Lower lobe of right lung (tissue), 2 donors: ENCODE results near the gene PLXNA3. TPM values are rescaled to one million over a fixed set of nuclear protein-coding genes. Genes with fewer than 3 reads are reported as not detected.
A peak's percentile ranks its signal among the peaks of the same experiment; 100 is the strongest.

Experiments used
- ATAC-seq, 2 donors: fragments of 200-7000 bp; cut with Tn5 transposase; one replicate each; pipeline ENCODE4 v1.9.1; 2020 to 2022; ENCODE audit warnings: mild to moderate bottlenecking in 2 of 2, moderate library complexity in 2 of 2
- DNase-seq: peaks from one replicate; pipeline ENCODE4 v3.0.0-alpha.2; 2020
- H3K27ac ChIP-seq: fragments of 200-600 bp; one replicate; pipeline ENCODE4 v1.8.0; 2022
- H3K27me3 ChIP-seq: fragments of 200-600 bp; one replicate; pipeline ENCODE4 v1.8.0; 2022; ENCODE audit warnings: low read depth
- H3K36me3 ChIP-seq: fragments of 200-600 bp; one replicate; pipeline ENCODE4 v1.8.0; 2022; ENCODE audit warnings: mild to moderate bottlenecking
- H3K4me1 ChIP-seq: fragments of 200-600 bp; one replicate; pipeline ENCODE4 v1.8.0; 2022
- H3K4me3 ChIP-seq: fragments of 200-600 bp; one replicate; pipeline ENCODE4 v1.8.0; 2022; ENCODE audit warnings: mild to moderate bottlenecking
- H3K9me3 ChIP-seq: fragments of 200-600 bp; one replicate; pipeline ENCODE4 v1.8.0; 2022
- intact Hi-C: fragments of 100-400 bp; cut with DNase I; formaldehyde crosslinking; loops from one replicate; pipeline ENCODE4 v1.11.0; 2022
- total RNA-seq: library from RNA; stranded (reverse); fragmentation: NEBNext Ultra II Directional; extraction: Animal tissue kit (Norgen Biotek cat#: 25700); gene quantifications from one replicate; pipeline ENCODE4 v1.2.1, GENCODE V29; 2021
- TF ChIP-seq, protein P1 (sequence below): fragments of 200-600 bp; IDR thresholded peaks from one replicate; pipeline ENCODE4 v1.8.0; 2022; ENCODE audit warnings: antibody characterized with exemption, mild to moderate bottlenecking
- donor health status: DM: no; HTN: yes; CAD: no; lungs with severe emphysema.

PLXNA3 gene
- total RNA-seq, 1 donor from 2014 or later = 49.0 TPM

DNA sequence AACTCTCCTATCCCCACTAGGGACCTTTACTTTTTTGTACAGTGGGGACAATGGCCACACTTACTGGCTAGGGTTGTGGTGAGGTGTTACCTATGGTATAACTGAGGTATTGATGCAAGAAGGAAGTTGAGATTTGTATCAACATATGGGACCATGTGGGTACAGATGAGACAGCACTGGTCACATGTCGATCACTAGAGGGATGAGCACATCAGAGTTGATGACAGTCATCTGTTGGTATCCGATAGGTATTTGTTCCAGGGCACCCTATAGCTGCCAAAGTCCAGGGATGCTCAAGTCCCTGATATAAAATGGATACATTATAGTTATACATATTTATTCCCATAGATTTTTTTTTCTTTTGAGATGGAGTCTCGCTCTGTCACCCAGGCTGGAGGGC lies 44.9 kb downstream of the PLXNA3 start:
- intact Hi-C loops = no loop called here
- no peaks in the 10 kb centered on the region for H3K9me3 ChIP-seq

DNA sequence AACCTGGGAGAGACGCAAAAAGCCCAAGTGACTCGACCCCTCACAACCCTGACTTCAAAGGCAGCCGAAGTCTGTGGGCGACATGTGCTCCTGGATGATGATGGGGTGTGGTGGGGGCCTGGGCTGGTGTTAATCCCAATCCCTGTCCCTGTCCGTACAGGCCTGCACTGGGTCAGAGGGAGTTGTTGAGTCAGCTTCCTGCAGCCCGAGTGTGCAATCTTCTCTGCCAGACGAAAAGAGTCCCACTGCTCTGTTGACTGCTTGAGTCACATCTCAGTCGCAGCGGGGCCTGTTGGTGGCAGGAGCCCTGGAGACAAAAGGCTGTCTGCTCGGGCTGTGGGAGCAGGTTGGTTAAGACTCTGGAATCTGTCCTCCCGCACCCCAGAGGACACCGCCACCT lies 47.7 kb downstream of the PLXNA3 start:
- Histone ChIP-seq H3K27ac (no peak overlapping the region), H3K27me3 (no peaks in the 10 kb centered on the region), H3K4me1 (no peaks in the 10 kb centered on the region), H3K4me3 (no peak overlapping the region), H3K9me3 (no peaks in the 10 kb centered on the region), H3K36me3 (peaks cover 17% of the 10 kb centered on the region)
- TF ChIP-seq, protein P1, sequence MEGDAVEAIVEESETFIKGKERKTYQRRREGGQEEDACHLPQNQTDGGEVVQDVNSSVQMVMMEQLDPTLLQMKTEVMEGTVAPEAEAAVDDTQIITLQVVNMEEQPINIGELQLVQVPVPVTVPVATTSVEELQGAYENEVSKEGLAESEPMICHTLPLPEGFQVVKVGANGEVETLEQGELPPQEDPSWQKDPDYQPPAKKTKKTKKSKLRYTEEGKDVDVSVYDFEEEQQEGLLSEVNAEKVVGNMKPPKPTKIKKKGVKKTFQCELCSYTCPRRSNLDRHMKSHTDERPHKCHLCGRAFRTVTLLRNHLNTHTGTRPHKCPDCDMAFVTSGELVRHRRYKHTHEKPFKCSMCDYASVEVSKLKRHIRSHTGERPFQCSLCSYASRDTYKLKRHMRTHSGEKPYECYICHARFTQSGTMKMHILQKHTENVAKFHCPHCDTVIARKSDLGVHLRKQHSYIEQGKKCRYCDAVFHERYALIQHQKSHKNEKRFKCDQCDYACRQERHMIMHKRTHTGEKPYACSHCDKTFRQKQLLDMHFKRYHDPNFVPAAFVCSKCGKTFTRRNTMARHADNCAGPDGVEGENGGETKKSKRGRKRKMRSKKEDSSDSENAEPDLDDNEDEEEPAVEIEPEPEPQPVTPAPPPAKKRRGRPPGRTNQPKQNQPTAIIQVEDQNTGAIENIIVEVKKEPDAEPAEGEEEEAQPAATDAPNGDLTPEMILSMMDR = no peak
- no peak for DNase-seq
- intact Hi-C loops = no loop called here
- peak in 1 of 2 donors; percentile 30 for ATAC-seq

More for the DNA sequence above, 44.9 kb downstream of the PLXNA3 start:
- H3K27me3 ChIP-seq = no peaks in the 10 kb centered on the region
- TF ChIP-seq, protein P1 = no peak
- no peak overlapping the region for H3K27ac ChIP-seq
- ATAC-seq (no peak), DNase-seq (no peak)
- H3K36me3 ChIP-seq = peaks cover 17% of the 10 kb centered on the region
- H3K4me3 ChIP-seq = no peak overlapping the region
- no peaks in the 10 kb centered on the region for H3K4me1 ChIP-seq

DNA sequence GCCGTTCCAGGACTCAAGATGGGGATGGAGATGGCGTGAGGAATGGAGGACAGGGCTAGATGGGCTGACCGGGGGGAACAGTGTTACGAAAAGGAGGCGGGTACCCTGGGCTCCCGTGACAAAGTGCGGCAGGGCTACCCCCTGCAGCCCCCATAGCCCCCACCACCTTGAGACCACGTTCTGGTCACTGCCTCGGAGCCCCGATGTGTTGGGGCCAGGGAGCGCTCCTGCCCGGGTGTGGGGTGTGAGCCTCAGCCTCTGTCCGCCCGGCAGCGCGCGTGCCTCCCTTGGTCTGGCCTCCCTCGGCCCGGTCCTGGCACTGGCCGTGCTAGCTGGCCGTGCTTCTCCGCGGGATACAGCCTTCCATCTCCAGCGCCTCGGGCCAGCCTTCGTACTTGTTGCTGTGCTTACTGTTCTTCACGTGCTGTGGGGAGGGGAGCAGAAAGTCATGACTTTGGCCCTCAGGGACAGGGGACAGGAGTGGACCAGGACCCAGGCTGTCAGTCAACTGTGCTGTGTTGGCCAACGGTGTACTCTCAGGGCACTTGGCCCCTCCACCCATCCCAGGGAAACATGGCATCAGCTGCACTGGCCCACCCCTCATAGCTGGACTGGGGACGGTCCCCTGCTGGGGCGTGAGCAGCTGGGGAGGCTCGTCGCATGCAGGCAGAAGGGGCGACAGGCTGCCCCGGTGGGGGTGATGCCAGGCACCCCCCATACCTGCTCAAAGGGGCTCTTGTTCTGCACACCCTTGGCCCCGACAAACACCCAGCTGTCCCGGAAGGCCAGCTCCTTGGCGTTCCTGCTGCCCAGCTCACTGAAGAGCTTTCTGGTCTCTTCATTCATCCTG lies 48.6 kb downstream of the PLXNA3 start:
- ATAC-seq = peak in 1 of 2 donors; percentile 9
- H3K9me3 ChIP-seq = no peaks in the 10 kb centered on the region

DNA sequence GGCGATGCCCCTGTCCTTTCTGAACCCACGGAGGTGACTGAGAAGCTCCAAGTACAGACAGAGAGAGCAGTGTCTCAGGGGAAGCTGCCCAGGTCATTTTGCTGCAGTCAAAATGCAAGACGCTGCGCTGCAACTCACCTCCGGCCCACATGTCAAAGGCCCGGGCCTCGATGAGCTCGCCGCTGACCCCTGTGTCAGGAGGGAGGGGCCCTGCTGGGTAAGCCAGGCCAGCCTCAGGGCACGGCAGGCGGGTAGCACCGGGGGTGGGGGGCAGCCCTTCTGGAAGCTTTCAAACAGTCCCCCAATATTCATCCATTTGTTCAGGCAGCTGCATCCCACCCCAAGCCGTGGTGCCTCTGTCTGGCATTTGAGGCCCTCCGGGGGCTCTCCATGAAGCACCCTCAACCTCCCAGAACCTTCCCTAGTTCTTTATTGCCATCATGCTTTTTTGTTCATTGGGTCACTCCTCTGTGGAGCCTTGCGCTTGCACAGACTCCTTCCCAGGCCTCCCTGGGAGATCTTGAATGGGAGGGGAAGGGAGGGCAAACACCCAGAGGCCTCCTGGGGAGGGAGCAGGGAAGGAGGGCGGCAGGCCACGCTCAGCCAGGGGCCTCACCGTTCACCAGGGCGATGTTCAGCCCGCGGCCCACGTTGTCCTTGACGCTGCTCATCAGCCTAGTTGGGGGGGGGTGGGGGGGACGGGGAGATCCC lies 49.7 kb downstream of the PLXNA3 start:
- no peak for DNase-seq
- no peaks in the 10 kb centered on the region for H3K4me1 ChIP-seq
- intact Hi-C loops = no loop called here
- H3K4me3 ChIP-seq = no peak overlapping the region
- H3K27me3 ChIP-seq = no peaks in the 10 kb centered on the region
- H3K9me3 ChIP-seq = no peaks in the 10 kb centered on the region
- no peak for ATAC-seq
- TF ChIP-seq, protein P1 = no peak
- peaks cover 17% of the 10 kb centered on the region for H3K36me3 ChIP-seq
- H3K27ac ChIP-seq = no peak overlapping the region

More for the DNA sequence above, 48.6 kb downstream of the PLXNA3 start:
- H3K4me1 ChIP-seq = no peaks in the 10 kb centered on the region
- H3K36me3 ChIP-seq = peaks cover 17% of the 10 kb centered on the region
- no peak overlapping the region for H3K27ac ChIP-seq
- TF ChIP-seq, protein P1 = no peak
- H3K27me3 ChIP-seq = no peaks in the 10 kb centered on the region
- H3K4me3 ChIP-seq = no peak overlapping the region
- intact Hi-C loops = no loop called here
- DNase-seq = no peak

DNA sequence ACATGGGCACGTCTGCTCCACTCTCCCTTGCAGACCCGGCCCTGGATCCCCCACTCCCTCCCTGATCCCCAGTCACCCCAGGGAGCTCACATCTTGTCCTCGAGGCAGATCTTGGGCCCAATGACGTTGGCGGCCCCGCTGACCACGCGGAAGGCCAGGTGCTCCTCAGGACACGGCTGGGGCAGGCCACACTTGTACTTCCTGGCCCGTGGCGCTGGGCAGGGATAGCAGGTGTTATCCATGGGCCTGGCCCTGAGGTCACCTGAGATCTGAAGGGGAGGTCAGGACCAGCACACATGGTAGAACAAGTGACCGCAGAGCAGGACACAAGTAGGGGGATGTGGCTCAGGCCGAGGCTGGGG lies 50.3 kb downstream of the PLXNA3 start:
- no peak overlapping the region for H3K27ac ChIP-seq
- H3K4me3 ChIP-seq = no peak overlapping the region
- DNase-seq (no peak), ATAC-seq (no peak)
- TF ChIP-seq, protein P1 = no peak
- no peaks in the 10 kb centered on the region for H3K4me1 ChIP-seq
- no peaks in the 10 kb centered on the region for H3K9me3 ChIP-seq
- H3K36me3 ChIP-seq = peaks cover 17% of the 10 kb centered on the region
- H3K27me3 ChIP-seq = no peaks in the 10 kb centered on the region
- intact Hi-C loops = no loop called here
